ENCODE data around the gene OR2V1.
"Not testable (repeated sequence)": the region's sequence is repeated elsewhere in the genome, so short reads cannot be mapped to it uniquely, and the experiment has no call there.

The OR2V1 gene

GRCh38 chr5:181130832-181131496, at the start of gene OR2V1:
Gene OR2V1 (minus strand): TSS chr5:181131169. CDS start chr5:181125304, 5,865 bp downstream.
- DNase-seq (ENCODE audit: low read depth in 1 of 2, low spot score in 1 of 2), result no peak

DNA sequence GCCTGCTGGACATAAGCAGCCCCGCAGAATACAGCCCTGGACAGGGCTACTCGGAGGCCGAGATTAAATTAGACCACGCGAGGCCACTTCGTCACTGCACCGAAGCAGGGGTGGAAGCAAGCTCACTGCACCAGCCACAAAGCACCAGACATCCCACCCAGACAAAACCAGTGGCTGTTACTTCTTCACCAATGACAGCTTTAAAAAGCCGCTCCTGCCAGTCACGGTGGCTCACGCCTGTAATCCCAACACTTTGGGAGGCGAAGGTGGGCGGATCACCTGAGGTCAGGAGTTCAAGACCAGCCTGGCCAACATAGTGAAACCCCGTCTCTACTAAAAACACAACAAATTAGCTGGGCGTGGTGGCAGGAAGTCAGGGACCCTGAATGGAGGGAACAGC, 46.6 kb upstream of the OR2V1 start:
- DNase-seq (ENCODE audit: low read depth in 1 of 2, low spot score in 1 of 2), result not testable (repeated sequence)

- DNase-seq (ENCODE audit: low read depth in 1 of 2, low spot score in 1 of 2), result no peak
Measured at GRCh38 chr5:181176254-181176952, 45.4 kb upstream of the OR2V1 start.

- peak in 1 of 2 donors; percentile 30 for DNase-seq (ENCODE audit: low read depth in 1 of 2, low spot score in 1 of 2)
Measured at GRCh38 chr5:181173420-181174342, 42.7 kb upstream of the OR2V1 start.

GRCh38 chr5:181173027-181173419, 42.1 kb upstream of the OR2V1 start:
- DNase-seq (ENCODE audit: low read depth in 1 of 2, low spot score in 1 of 2), result peak in 1 of 2 donors; percentile 58

DNA sequence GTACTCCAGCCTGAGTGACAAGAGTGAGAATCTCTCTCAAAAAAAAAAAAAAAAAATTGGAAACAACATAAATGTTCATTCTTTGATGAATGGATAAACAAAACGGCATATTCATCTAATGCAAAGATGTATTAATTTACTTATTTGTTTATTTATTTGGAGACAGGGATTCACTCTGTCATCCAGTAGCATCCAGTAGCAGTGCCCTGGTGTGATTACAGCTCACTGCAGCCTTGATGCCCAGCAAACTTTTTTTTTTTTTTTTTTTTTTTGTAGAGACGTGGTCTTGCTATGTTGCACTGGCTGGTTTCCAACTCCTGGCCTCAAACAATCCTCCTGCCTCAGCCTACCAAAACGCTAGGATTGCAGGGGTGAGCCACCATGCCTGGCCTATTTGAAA, 40.8 kb upstream of the OR2V1 start:
- DNase-seq (ENCODE audit: low read depth in 1 of 2, low spot score in 1 of 2), result no peak

DNA sequence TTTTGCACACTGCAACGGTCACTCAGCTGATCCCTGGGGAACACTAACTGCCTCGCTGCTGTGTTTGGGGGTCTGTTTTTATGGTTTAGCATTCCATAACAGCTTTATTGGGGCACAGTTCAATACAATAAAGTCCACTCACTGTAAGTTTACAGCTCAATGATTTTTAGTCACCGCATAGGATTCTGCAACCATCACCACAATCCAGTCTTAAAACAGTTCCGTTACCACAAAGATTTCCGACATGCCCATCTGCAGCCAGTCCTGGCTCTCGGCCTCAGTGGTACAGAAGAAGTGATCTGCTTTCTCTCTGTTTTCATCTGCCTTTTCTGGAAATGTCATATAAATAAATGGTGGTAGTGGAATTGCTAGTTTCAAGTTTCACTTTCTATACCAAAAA, 40.0 kb upstream of the OR2V1 start:
- no peak for DNase-seq (ENCODE audit: low read depth in 1 of 2, low spot score in 1 of 2)

DNA sequence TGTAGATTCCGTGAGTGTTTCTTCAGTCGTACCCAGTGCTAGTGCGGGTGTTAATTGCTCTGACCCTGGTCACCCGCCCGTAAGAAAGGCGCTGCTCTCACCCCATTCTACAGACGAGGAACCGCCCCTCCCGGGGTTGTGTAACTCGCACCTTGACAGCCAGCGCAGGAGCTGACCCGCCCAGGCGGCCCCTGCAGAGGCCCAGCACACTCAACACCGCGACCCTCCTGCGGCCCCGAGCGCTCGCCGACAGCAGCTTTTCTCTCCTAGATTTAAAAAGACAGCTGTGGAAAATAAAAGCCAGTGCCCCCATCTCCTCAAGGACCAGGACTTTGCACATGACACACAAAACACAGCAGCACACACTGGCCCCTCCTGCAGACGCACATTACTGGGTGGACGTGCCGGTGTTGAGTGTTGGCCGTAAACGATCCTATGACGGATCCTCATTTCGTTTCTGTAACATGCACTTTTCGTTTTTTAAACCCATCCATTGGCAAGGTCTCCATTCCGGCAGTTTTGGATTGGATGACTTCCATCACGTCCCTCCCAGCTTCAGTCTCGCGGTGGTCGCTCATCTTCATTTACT, 39.4 kb upstream of the OR2V1 start:
- no peak for DNase-seq (ENCODE audit: low read depth in 1 of 2, low spot score in 1 of 2)

GRCh38 chr5:181169459-181170236, 38.7 kb upstream of the OR2V1 start:
- peak in 1 of 2 donors; percentile 36 for DNase-seq (ENCODE audit: low read depth in 1 of 2, low spot score in 1 of 2)

- DNase-seq (ENCODE audit: low read depth in 1 of 2, low spot score in 1 of 2), result no peak
Measured at GRCh38 chr5:181168595-181169118, 37.7 kb upstream of the OR2V1 start.

DNA sequence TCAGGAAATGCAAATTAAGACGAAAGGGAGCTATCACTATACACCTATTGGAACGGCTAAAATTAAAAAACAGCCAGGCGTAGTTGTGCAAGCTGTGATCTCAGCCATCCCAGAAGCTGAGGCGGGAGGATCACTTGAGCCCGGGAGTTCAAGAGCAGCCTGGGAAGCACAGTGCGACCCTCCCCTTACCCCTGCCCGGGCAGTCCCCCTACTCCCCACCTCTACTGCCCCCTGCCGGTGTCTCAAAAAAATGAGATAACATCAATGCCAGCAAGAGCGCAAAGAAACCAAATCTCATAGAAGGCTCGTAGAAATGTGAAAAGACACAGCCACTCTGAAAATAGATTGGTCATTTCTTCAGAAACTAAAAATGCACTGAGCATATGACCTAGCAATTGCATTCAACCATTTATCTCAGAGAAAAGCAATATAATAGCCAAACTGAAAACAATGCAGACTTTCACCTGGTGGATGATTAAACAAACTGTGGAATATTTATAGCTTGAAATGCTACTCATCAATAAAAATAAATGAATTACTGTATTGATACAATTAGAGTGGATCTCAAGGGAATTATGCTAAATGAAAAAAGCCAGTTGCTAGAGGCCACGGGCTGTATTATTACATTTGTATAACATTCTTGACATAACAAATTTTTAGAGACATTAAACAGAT, 37.0 kb upstream of the OR2V1 start:
- no peak for DNase-seq (ENCODE audit: low read depth in 1 of 2, low spot score in 1 of 2)

GRCh38 chr5:181166812-181167733, 36.1 kb upstream of the OR2V1 start:
- DNase-seq (ENCODE audit: low read depth in 1 of 2, low spot score in 1 of 2), result no peak

GRCh38 chr5:181164076-181164952, 33.3 kb upstream of the OR2V1 start:
- DNase-seq (ENCODE audit: low read depth in 1 of 2, low spot score in 1 of 2), result no peak

- DNase-seq (ENCODE audit: low read depth in 1 of 2, low spot score in 1 of 2), result no peak
Measured at GRCh38 chr5:181163487-181164075, 32.6 kb upstream of the OR2V1 start.

DNA sequence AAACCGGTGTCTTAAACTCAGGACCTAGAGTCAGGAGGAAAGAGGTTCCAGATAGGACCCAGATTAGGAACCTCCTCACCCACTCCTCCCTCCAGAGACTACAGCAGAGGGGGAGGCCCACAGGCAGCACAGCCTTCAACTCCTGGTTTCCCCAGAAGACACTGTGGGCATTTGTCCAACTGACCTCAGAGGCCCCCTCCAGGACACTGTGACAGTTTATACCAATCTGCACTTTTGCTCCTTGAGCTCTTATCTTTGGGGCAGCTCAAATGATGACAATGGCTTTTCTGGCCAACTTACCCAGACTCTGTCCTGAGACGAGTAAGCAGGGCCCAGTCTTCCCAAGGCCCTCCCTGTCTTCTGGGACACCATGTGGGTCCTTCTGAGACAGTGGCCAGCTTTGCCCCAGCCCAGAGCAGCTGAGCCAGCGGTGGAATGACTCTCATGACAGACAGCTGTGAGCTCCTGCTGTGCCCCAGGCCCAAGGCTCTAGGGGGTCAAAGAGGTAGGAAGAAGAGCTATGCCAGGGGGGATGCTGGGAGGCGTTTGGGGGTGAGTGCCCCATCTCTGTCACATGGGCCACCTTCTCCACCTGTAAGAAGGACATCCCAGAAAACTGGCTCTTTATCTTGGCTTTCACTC, 30.7 kb upstream of the OR2V1 start:
- no peak for DNase-seq (ENCODE audit: low read depth in 1 of 2, low spot score in 1 of 2)

DNA sequence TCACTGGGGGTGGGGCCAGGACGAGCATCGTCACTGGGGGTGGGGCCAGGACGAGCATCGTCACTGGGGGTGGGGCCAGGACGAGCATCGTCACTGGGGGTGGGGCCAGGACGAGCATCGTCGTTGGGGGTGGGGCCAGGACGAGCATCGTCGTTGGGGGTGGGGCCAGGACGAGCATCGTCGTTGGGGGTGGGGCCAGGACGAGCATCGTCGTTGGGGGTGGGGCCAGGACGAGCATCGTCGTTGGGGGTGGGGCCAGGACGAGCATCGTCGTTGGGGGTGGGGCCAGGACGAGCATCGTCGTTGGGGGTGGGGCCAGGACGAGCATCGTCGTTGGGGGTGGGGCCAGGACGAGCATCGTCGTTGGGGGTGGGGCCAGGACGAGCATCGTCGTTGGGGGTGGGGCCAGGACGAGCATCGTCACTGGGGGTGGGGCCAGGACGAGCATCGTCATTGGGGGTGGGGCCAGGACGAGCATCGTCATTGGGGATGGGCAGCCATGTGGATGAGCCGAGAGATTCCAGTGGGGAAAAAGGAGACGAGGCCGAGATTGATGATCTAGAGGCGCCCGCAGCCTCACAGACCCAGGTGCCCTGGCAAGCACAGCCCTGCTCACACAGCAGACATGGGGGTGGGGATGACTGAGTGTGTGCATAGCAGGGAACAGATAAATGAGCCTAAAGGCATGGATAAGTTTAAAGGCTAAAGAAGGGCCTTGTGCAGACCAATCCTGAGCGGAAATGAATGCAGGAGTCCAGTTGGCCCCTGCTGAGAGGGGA, 30.0 kb upstream of the OR2V1 start:
- peak in 1 of 2 donors; percentile 32 for DNase-seq (ENCODE audit: low read depth in 1 of 2, low spot score in 1 of 2)

All from activated T-helper 1 cell treated with anti-CD3 and anti-CD28 coated beads, Interleukin-2, amount 50 U/mL, for 16 hours (primary cell).